Left kidney (tissue), 2 donors: ENCODE measurements around the gene SEC31B. TPM values are rescaled to one million over a fixed set of nuclear protein-coding genes. Genes with fewer than 3 reads are reported as not detected.

Experiments used
- DNase-seq: peaks from one replicate; pipeline ENCODE4 v3.0.0-alpha.2; 2013
- polyA plus RNA-seq: library from polyadenylated mRNA; unstranded; fragments of 120-200 nt; gene quantifications from one replicate; pipeline ENCODE4 v1.2.1, GENCODE V29; 2013; ENCODE audit not compliant: insufficient read length

The SEC31B gene
- polyA plus RNA-seq, 1 donor = 29.6 TPM

- DNase-seq = no peak
Measured at GRCh38 chr10:100446130-100446761, 73.4 kb downstream of the SEC31B start.

DNA sequence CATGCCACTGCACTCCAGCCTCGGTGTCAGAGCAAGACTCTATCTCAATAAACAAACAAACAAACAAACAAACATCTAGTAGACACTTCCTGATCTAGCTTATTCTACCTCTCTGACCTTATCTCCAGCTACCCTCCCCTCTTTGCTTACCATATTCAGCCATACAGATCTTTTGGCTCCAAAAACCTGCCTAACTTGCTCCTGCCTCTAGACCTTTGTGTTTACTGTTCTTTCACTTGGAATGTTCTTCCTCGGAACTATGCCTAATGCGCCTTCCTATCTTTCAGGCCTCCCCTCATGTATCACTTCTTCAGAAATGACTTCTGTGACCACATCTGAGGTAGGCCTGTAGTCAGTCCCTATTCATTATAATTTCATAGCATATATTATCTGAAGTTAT, 77.1 kb downstream of the SEC31B start:
- no peak for DNase-seq

GRCh38 chr10:100438674-100439315, 80.9 kb downstream of the SEC31B start:
- no peak for DNase-seq

Other genes with a start within 250 kb of the SEC31B start
- gene BLOC1S2, start 233.2 kb downstream of the SEC31B start, polyA plus RNA-seq = 43.7 TPM
- gene PKD2L1, start 189.6 kb downstream of the SEC31B start, polyA plus RNA-seq = 0.38 TPM
- gene SCD, start 172.6 kb downstream of the SEC31B start, polyA plus RNA-seq = 36.3 TPM
- gene WNT8B, start 56.9 kb downstream of the SEC31B start, polyA plus RNA-seq = 0.85 TPM
- gene NDUFB8, start 10.0 kb upstream of the SEC31B start, polyA plus RNA-seq = 169 TPM
- gene HIF1AN, start 16.1 kb upstream of the SEC31B start, polyA plus RNA-seq = 47.1 TPM
- 235 TPM for gene PAX2, start 225.7 kb upstream of the SEC31B start, polyA plus RNA-seq